GM12878 (cell line): ENCODE measurements around the gene DNPEP. TPM values are rescaled to one million over a fixed set of nuclear protein-coding genes. Genes with fewer than 3 reads are reported as not detected.
A peak's percentile ranks its signal among the peaks of the same experiment; 100 is the strongest.

Experiments
- ATAC-seq: fragments of 200-7000 bp; cut with Tn5 transposase; 3 replicates; pipeline ENCODE4 v1.9.1; 2020; ENCODE audit warnings: mild to moderate bottlenecking, moderate library complexity
- BruUV-seq: library from RNA; stranded (reverse); fragments of 400-500 nt; replicated peaks from 2 replicates; lab custom pipeline; 2021; lab: Mats Ljungman, UMichigan
- CTCF ChIA-PET: fragments of 300-600 bp; sonication (Branson Sonifier 250); formaldehyde crosslinking; extraction: SDS; loops from one replicate; lab custom pipeline; 2021; ENCODE audit warnings: inconsistent platforms; lab: Yijun Ruan, JAX
- POLR2A ChIA-PET: fragments of 350-600 bp; formaldehyde crosslinking; extraction: SDS; loops from one replicate; lab custom pipeline; 2021; ENCODE audit warnings: inconsistent platforms; lab: Charles Lee
- RAD21 ChIA-PET: fragments of 300-600 bp; sonication (Branson Sonifier 250); formaldehyde crosslinking; loops from one replicate; lab custom pipeline; 2023; ENCODE audit warnings: antibody characterized with exemption; ENCODE audit not compliant: unreplicated experiment; lab: Charles Lee
- SMC1A ChIA-PET: fragments of 300-600 bp; sonication (Branson Sonifier 250); formaldehyde crosslinking; loops from one replicate; lab custom pipeline; 2023; ENCODE audit not compliant: unreplicated experiment, uncharacterized antibody; lab: Charles Lee
- DNase-seq: peaks from one replicate; pipeline ENCODE4 v3.0.0-alpha.2; 2011; ENCODE audit warnings: low read depth, low spot score
- FAIRE-seq: peaks from 3 replicates; lab custom pipeline; 2011; peaks lifted over from hg19 to GRCh38; lab: Jason Lieb, UNC
- H2AFZ ChIP-seq: 2 replicates; pipeline ENCODE4 v1.6.0; 2011; ENCODE audit warnings: low read depth, low read length, control low read depth; ENCODE audit not compliant: control insufficient read depth
- H3K27ac ChIP-seq: 2 replicates; pipeline ENCODE4 v1.5.1; 2011; ENCODE audit warnings: control low read depth; ENCODE audit not compliant: control insufficient read depth, insufficient read depth
- H3K27me3 ChIP-seq, 2 experiments: replicated peaks in 1 of 2; 2 replicates each; pipeline versions ENCODE4 v1.6.0 to v1.6.1; 2011; ENCODE audit warnings: low read length in 1 of 2; ENCODE audit not compliant: control insufficient read depth in 2 of 2, insufficient read depth in 2 of 2
- H3K36me3 ChIP-seq, 2 experiments: 2 replicates each; pipeline ENCODE4 v1.5.1; 2011; ENCODE audit warnings: low read length in 1 of 2; ENCODE audit not compliant: control insufficient read depth in 2 of 2, insufficient read depth in 2 of 2
- H3K4me1 ChIP-seq: 2 replicates; pipeline ENCODE4 v1.6.1; 2011; ENCODE audit warnings: mild to moderate bottlenecking, low read length, moderate library complexity, mixed read lengths; ENCODE audit not compliant: control insufficient read depth, insufficient read depth
- H3K4me2 ChIP-seq: 2 replicates; pipeline ENCODE4 v1.6.0; 2011; ENCODE audit warnings: control low read depth; ENCODE audit not compliant: control insufficient read depth, insufficient read depth
- H3K4me3 ChIP-seq: fragments of 200-600 bp; sonication (generic); 2 replicates; pipeline ENCODE4 v1.5.1; 2016
- H3K79me2 ChIP-seq: 2 replicates; pipeline ENCODE4 v1.6.0; 2011; ENCODE audit warnings: low read length; ENCODE audit not compliant: control insufficient read depth, insufficient read depth
- H3K9ac ChIP-seq: 2 replicates; pipeline ENCODE4 v1.8.0; 2011; ENCODE audit warnings: low read length, control low read depth, mixed read lengths; ENCODE audit not compliant: control insufficient read depth, insufficient read depth
- H3K9me3 ChIP-seq: replicated peaks from 3 replicates; pipeline ENCODE4 v1.5.1; 2011; ENCODE audit warnings: mild to moderate bottlenecking, low read length; ENCODE audit not compliant: control insufficient read depth, insufficient read depth
- H4K20me1 ChIP-seq: 2 replicates; pipeline ENCODE4 v1.6.0; 2011; ENCODE audit not compliant: control insufficient read depth, insufficient read depth
- CREB1 ChIP-seq: IDR thresholded peaks from 2 replicates; pipeline ENCODE4 v1.6.1; 2012; ENCODE audit warnings: low read depth, mild to moderate bottlenecking, inconsistent platforms
- ESRRA ChIP-seq: IDR thresholded peaks from 2 replicates; pipeline ENCODE4 v1.6.1; 2012; ENCODE audit warnings: mild to moderate bottlenecking, low read length, improper control_type of control experiment
- EZH2 ChIP-seq: IDR thresholded peaks from 2 replicates; pipeline ENCODE4 v1.6.1; 2012; ENCODE audit warnings: low read depth, mild to moderate bottlenecking, control low read depth, inconsistent platforms, low read length, borderline replicate concordance; ENCODE audit not compliant: control insufficient read depth
- GATAD2B ChIP-seq: fragments of 450-650 bp; conservative IDR thresholded peaks from 2 replicates; pipeline ENCODE4 v1.6.1; 2017; ENCODE audit warnings: low read depth, mild to moderate bottlenecking, moderate library complexity
- HCFC1 ChIP-seq: fragments of 150-350 bp; IDR thresholded peaks from 2 replicates; pipeline ENCODE4 v1.6.1; 2014; ENCODE audit warnings: low read length
- IRF3 ChIP-seq: fragments of 450-650 bp; IDR thresholded peaks from 2 replicates; pipeline ENCODE4 v1.6.1; 2014; ENCODE audit warnings: mild to moderate bottlenecking
- KAT2A ChIP-seq: conservative IDR thresholded peaks from 2 replicates; pipeline ENCODE4 v1.6.1; 2011; ENCODE audit warnings: low read depth, low read length; ENCODE audit not compliant: control insufficient read depth
- MTA3 ChIP-seq: IDR thresholded peaks from 2 replicates; pipeline ENCODE4 v1.6.1; 2012; ENCODE audit warnings: low read length, inconsistent platforms, borderline replicate concordance
- NKRF ChIP-seq: fragments of 450-650 bp; conservative IDR thresholded peaks from 2 replicates; pipeline ENCODE4 v1.6.1; 2017; ENCODE audit warnings: mild to moderate bottlenecking, moderate library complexity
- RAD51 ChIP-seq: fragments of 450-650 bp; IDR thresholded peaks from 2 replicates; pipeline ENCODE4 v1.6.1; 2016; ENCODE audit warnings: moderate library complexity, mild to moderate bottlenecking, inconsistent platforms
- RELB ChIP-seq: fragments of 450-650 bp; IDR thresholded peaks from 2 replicates; pipeline ENCODE4 v1.6.1; 2017; ENCODE audit warnings: low read depth, mild to moderate bottlenecking, moderate library complexity
- TARDBP ChIP-seq: IDR thresholded peaks from 2 replicates; pipeline ENCODE4 v1.6.1; 2016; ENCODE audit warnings: borderline replicate concordance
- ZBED1 ChIP-seq: IDR thresholded peaks from 2 replicates; pipeline ENCODE4 v1.6.1; 2016; ENCODE audit warnings: borderline replicate concordance
- ZBTB4 ChIP-seq: fragments of 450-650 bp; formaldehyde crosslinking; IDR thresholded peaks from 2 replicates; pipeline ENCODE4 v1.4.0; 2022; ENCODE audit warnings: mild to moderate bottlenecking, moderate library complexity
- ZNF207 ChIP-seq: fragments of 450-650 bp; IDR thresholded peaks from 2 replicates; pipeline ENCODE4 v1.6.1; 2014; ENCODE audit warnings: antibody characterized with exemption, mild to moderate bottlenecking, borderline replicate concordance
- ZNF217 ChIP-seq: fragments of 450-650 bp; IDR thresholded peaks from 2 replicates; pipeline ENCODE4 v1.6.1; 2017; ENCODE audit warnings: antibody characterized with exemption, mild to moderate bottlenecking
- WGBS: methylation state at CpG from one replicate; pipeline ENCODE4 v1.1.6; 2016; ENCODE audit warnings: low lambda C conversion rate; ENCODE audit not compliant: insufficient replicate concordance, insufficient coverage; ENCODE audit errors: missing lambda C conversion rate; 5-methylcytosine and 5-hydroxymethylcytosine counted together
- in situ Hi-C: fragments of 300-500 bp; cut with MboI; formaldehyde crosslinking; loops from 9 replicates; pipeline ENCODE4 v1.14.3; 2018; ENCODE audit warnings: mixed read lengths
- intact Hi-C: fragments of 100-400 bp; cut with micrococcal nuclease; formaldehyde crosslinking; loops from one replicate; pipeline ENCODE4 v1.14.2; 2022; ENCODE audit not compliant: unreplicated experiment
- polyA plus RNA-seq, 11 experiments: library from polyadenylated mRNA; depleted of rRNA in 4 of 11; unstranded in 6 of 11; stranded (reverse) in 5 of 11; fragments of >200 nt; fragmentation: Nextera tagmentation in 4 of 11; fragmentation: Illumina TruSeq in 1 of 11; extraction: Ambion mirVana in 4 of 11; extraction: Trizol in 1 of 11; gene quantifications; 1 replicate in 1 of 11; 2 replicates in 10 of 11; pipeline versions ENCODE4 v1.2.1 to v1.2.3, GENCODE V29; 2011 to 2016; ENCODE audit warnings: inconsistent platforms in 2 of 11, missing spikeins in 2 of 11, low read depth in 1 of 11
- total RNA-seq, 4 experiments: library from RNA; depleted of rRNA in 3 of 4; stranded (reverse); fragments of >200 nt in 3 of 4; fragmentation: Illumina TruSeq in 1 of 4; extraction: Trizol in 1 of 4; gene quantifications; 2 replicates each; pipeline versions ENCODE4 v1.2.1 to v1.2.3, GENCODE V29; 2013 to 2021

DNPEP gene
- total and polyA plus RNA-seq, 10 of the 15 experiments (the other 5 are each of a cell fraction or from before 2014, with no cell fraction given) = 33.1 to 82.0 (median 64.1) TPM

DNA sequence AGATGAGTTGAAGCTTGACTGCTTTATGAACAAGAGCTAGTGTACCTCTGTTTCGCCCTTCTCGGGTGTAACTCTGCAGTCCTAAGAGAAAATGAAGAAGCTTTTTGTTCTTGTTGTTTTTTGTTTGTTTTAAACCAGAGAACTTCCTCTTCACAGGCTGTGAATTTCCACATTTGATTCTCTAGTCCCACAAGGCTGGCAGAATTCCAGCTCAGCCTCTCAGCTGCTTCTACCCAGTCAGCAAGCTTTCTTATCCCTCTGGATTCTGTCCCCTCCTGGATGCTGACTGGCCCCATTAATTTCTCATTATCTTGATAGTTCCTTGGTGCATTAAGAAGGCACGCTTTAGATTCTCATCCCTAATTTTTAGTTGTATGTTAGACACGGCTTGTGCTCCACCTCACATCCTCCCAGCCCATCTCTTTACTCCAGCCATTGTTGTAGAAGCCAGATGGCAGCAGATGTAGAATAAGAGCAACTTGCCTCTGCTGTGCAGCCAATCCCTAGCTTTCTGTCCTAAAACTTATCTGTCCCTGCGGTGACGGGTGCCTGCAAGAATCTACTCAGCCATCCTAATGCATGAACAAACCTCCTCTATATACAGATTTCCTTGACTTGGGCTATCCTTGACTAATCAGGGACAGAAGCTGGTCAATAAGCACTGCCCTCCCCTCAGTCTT is 42.8 kb downstream of the DNPEP start:
- Histone ChIP-seq H3K36me3 (no peaks in the 10 kb centered on the region), H3K27me3 (no peaks in the 10 kb centered on the region), H4K20me1 (no peaks in the 10 kb centered on the region), H3K79me2 (no peaks in the 10 kb centered on the region), H3K4me1 (no peaks in the 10 kb centered on the region; the same call in 1 of the 2 replicates), H3K4me3 (no peak overlapping the region), H2AFZ (no peak overlapping the region), H3K9me3 (no peaks in the 10 kb centered on the region), H3K9ac (no peak overlapping the region), H3K4me2 (peak overlapping the region; percentile 15), H3K27ac (no peak overlapping the region)
- no peak for TF ChIP-seq IRF3
- TF ChIP-seq CREB1 = no peak
- TF ChIP-seq ZBED1 = no peak
- TF ChIP-seq HCFC1 = no peak
- no peak for TF ChIP-seq ESRRA
- no peak for TF ChIP-seq RAD51
- no peak for TF ChIP-seq GATAD2B
- no peak for TF ChIP-seq TARDBP
- no peak for TF ChIP-seq KAT2A
- TF ChIP-seq RELB = no peak
- TF ChIP-seq ZNF217 = no peak
- TF ChIP-seq EZH2 = no peak
- TF ChIP-seq ZNF207 = no peak
- no peak for TF ChIP-seq MTA3
- no peak for TF ChIP-seq NKRF
- TF ChIP-seq ZBTB4 = no peak
- ChIA-PET SMC1A (interaction anchor here (0.6 to 0.7 kb wide), 2 partner anchors 9 kb away, joined by 3 read pairs; no protein-coding TSS in a partner anchor), CTCF (interaction anchor here (1.2 to 2.5 kb wide), 3 partner anchors 9 to 50 kb away, joined by 3 to 8 read pairs (median 5); no protein-coding TSS in a partner anchor), RAD21 (interaction anchor here (0.7 kb wide), 1 partner anchor 28 kb away, joined by 3 read pairs; no protein-coding TSS in a partner anchor), POLR2A (no interaction called here)
- DNase-seq (no peak), ATAC-seq (no peak), FAIRE-seq (peak; percentile 86)
- intact Hi-C loops = no loop called here
- no TSS peak for BruUV-seq
- in situ Hi-C loops = no loop called here
- 33% methylated on average over 6 of the region's 6 CpGs for WGBS
